ENCODE data around the gene PEMT. TPM values are rescaled to one million over a fixed set of nuclear protein-coding genes. Genes with fewer than 3 reads are reported as not detected.

The PEMT gene
- total and polyA plus RNA-seq, 9 of the 15 experiments (the other 6 are each of a cell fraction or from before 2014, with no cell fraction given): 1.4 to 36.4 (median 13.6) TPM

- Histone ChIP-seq H2AFZ (ENCODE audit: low read depth, low read length) (no peak overlapping the region), H3K9me3 (replicated peaks; ENCODE audit: control insufficient read depth, insufficient read depth, low read depth, low read length) (no peaks in the 10 kb centered on the region), H3K27me3 (ENCODE audit: control insufficient read depth in 2 of 2, insufficient read depth in 2 of 2, low read length in 2 of 2) (no peaks in the 10 kb centered on the region), H3K36me3 (ENCODE audit: control insufficient read depth, insufficient read depth, low read length) (no peaks in the 10 kb centered on the region), H3K27ac (ENCODE audit: extremely low read depth, low read depth, low read length) (no peak overlapping the region), H4K20me1 (replicated peaks; ENCODE audit: control insufficient read depth, insufficient read depth, low read length) (no peaks in the 10 kb centered on the region), H3K4me2 (ENCODE audit: insufficient read depth, low read length) (no peak overlapping the region), H3K4me3 (no peak overlapping the region), H3K79me2 (ENCODE audit: control insufficient read depth, insufficient read depth, low read length) (no peaks in the 10 kb centered on the region), H3K4me1 (replicated peaks in 1 of 2; ENCODE audit: control insufficient read depth in 2 of 2, insufficient read depth in 2 of 2, low read length in 2 of 2) (peaks cover 14 to 47% of the 10 kb centered on the region in 2 experiments; a peak in 4 of 5 replicates), H3K9me1 (ENCODE audit: control insufficient read depth, insufficient read depth, low read length) (peaks cover 7% of the 10 kb centered on the region), H3K9ac (ENCODE audit: insufficient read depth in 1 of 2, low read depth in 2 of 2, low read length in 2 of 2) (no peak overlapping the region)
- POLR2A ChIA-PET: no interaction called here
- TF ChIP-seq ZNF639 (CRISPR knock-in tag; conservative IDR thresholded peaks at IDR 0.05 in 1 of 2, IDR thresholded peaks at IDR 0.05 in 1 of 2) (no peak), TAF7 (tag; IDR thresholded peaks at IDR 0.05) (no peak), ZNF146 (CRISPR knock-in tag; IDR thresholded peaks at IDR 0.05; ENCODE audit: unreplicated experiment) (no peak), KDM5B (IDR thresholded peaks at IDR 0.05; ENCODE audit: insufficient replicate concordance, low read depth, low read length) (no peak), ARNT (IDR thresholded peaks at IDR 0.05) (no peak)
- CTCF ChIA-PET (ENCODE audit: low intra/inter-chr PET ratio): no interaction called here
- in situ Hi-C loops (cut with MboI): no loop called here
- BruUV-seq (replicated peaks): no TSS peak
- 69% methylated on average over 5 of the region's 5 CpGs for WGBS (ENCODE audit: insufficient coverage, low coverage, missing lambda C conversion rate)
- ATAC-seq (no peak), DNase-seq (ENCODE audit: extremely low read depth in 1 of 4, low spot score in 3 of 4) (no peak), FAIRE-seq (no peak)
- intact Hi-C loops (cut with micrococcal nuclease): no loop called here
These were observed 78.6 kb downstream of the PEMT start for GRCh38 chr17:17512866-17513265.

Measured in K562 (cell line).